Effector CD4-positive, alpha-beta T cell (primary cell): Measurements from ENCODE around the gene UBE2F.

Experiments
- DNase-seq: peaks from one replicate; pipeline ENCODE4 v3.0.0-alpha.2; 2020

UBE2F gene

DNA sequence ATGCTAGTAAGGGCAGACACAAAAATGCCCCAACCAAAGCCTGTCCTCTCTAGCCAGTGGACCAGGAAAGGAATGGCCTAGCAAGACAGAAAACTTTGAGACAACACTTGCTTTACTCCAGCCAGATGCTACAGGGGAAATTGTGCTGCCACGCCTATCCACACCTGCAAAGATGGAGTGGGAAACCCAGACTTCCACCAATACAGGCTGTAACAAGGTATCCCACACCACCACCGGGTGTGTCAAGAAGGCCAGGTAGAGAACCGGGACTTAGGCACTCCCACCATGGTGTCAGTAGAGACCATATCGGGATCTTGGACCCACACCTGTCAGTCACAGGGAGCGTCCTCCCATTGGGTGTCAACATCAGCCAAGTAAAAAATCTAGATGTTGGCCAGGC is 117.1 kb downstream of the UBE2F start:
- DNase-seq = no peak

DNA sequence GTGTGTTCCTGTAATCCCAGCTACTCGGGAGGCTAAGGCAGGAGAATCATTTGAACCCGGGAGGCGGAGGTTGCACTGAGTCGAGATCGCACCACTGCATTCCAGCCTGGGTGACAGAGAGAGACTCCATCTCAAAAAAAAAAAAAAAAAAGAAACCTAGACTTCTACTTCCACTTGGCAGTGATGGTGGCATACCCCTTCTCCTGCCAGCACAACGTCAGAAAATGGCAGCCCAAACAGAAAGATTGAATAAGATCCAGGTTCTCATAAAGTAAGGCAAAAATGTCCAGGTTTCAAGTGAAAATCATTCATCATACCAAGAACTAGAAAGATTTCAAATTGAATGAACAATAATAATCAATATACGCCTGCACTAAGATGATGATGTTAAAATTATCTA is 117.9 kb downstream of the UBE2F start:
- DNase-seq = no peak

DNA sequence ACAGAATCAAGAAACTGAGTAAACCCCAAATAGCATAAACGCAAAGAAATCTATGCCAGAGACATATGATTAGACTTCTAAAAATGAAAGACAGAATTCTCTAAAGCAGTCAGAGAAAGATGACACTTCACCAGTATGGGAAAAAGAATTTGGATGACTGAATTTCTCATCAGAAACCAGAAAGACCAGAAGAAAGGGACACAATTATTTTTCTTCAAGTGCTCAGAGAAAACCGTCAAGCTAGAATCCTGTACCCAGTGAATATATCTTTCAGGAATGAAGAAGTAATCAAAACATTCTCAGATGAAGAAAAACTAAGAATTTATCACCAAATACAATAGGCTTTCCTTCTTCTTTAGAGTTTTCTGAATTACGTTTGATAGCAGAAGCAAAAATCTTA is 119.1 kb downstream of the UBE2F start:
- no peak for DNase-seq

DNA sequence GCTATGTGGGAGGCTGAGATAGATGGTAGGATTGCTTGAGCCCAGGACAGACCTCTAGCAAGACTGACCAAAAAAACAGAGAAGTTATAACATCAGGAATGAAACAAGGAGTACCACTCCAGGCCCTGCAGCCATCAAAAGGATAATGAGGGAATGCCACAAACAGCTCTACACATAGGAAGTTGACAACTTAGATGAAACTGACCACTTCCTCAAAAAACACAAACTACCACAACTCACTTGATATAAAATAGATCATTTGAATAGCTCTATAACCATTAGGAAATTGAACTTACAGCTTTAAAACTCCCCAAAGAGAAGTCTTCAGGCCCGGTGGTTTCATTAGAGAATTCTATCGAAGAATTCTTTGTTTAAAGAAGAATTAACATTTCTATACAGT is 120.4 kb downstream of the UBE2F start:
- DNase-seq = no peak

DNA sequence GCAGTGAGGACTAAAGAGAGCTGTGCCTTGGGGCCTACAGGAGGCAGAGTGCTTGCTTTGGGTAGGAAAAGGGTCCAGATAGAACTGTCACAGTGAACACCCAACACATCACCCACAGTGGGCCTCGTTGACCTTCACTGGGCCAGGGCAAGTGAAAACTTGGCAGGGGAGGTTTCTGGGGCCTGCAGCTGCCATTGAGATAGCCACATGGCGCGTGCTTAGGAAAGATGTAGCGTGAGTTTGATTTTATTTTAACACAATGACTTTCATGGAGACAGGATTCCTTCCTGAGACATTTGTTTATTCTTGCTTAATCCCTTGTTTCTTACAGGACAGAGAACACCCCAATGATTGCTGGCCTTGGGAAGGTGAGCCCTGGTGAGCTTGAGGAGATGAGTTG is 124.1 kb downstream of the UBE2F start:
- DNase-seq = no peak

DNA sequence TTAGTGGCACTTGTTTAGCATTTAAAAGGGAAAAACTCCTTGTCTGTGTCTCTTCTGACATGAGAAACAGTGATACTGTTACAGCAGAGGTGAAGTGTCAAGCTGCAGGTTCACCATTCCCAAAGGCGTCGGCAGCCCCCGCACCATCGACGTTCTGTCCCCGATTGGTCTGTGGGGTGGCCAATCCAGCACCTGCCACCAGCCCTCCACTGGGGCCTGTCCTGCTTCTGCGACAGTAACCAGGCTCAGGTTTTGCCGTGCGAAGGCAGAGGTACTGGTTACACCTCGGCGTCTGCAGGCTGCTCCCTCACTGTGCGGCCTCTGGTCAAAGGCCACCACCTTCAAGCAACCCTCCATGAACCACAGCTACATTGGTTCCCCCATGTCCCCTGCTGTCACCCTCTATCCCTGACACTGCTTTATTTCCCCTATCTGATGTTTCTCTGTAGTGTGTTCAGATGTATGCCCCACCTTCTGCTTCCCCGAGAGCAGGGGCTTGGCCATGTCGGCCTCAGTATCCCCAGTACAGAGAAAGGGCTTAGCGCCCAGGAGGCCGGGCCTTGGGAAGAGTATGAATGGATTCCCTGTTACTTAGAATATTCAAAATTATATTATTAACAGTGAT is 124.7 kb downstream of the UBE2F start:
- DNase-seq = no peak
